Endothelial cell of umbilical vein (primary cell): ENCODE results near the gene SPINT3. TPM values are rescaled to one million over a fixed set of nuclear protein-coding genes. Genes with fewer than 3 reads are reported as not detected.

Experiments
- BruUV-seq: library from RNA; stranded (reverse); fragments of 400-500 nt; replicated peaks from 2 replicates; lab custom pipeline; 2021; lab: Mats Ljungman, UMichigan
- CTCF ChIA-PET: fragments of 300-600, 350-600 bp; sonication (Branson Sonifier 250); formaldehyde crosslinking; loops from one replicate; lab custom pipeline; 2021; ENCODE audit warnings: antibody characterized with exemption, inconsistent platforms; lab: Charles Lee
- POLR2A ChIA-PET: fragments of 300-600, 350-600 bp; sonication (Branson Sonifier 250); formaldehyde crosslinking; loops from one replicate; lab custom pipeline; 2021; ENCODE audit warnings: antibody characterized with exemption, inconsistent platforms; lab: Charles Lee
- DNase-seq: peaks from one replicate; pipeline ENCODE4 v3.0.0-alpha.2; 2011; ENCODE audit warnings: low read depth, low spot score
- FAIRE-seq: peaks from 2 replicates; lab custom pipeline; 2011; peaks lifted over from hg19 to GRCh38; lab: Jason Lieb, UNC
- H2AFZ ChIP-seq: 2 replicates; pipeline ENCODE4 v1.6.0; 2012; ENCODE audit warnings: low read depth, low read length, control low read depth, inconsistent platforms
- H3K27ac ChIP-seq: 2 replicates; pipeline ENCODE4 v1.5.1; 2011; ENCODE audit warnings: low read depth, mild to moderate bottlenecking, control low read depth, low read length, moderate library complexity; ENCODE audit not compliant: insufficient read depth
- H3K27me3 ChIP-seq, 2 experiments: 2 replicates each; pipeline versions ENCODE4 v1.6.0 to v1.6.1; 2011; ENCODE audit warnings: low read length in 2 of 2, mixed read lengths in 1 of 2; ENCODE audit not compliant: control insufficient read depth in 2 of 2, insufficient read depth in 2 of 2
- H3K36me3 ChIP-seq, 2 experiments: 2 replicates in 1 of 2; 3 replicates in 1 of 2; pipeline ENCODE4 v1.5.1; 2011; ENCODE audit warnings: low read length in 2 of 2, mild to moderate bottlenecking in 1 of 2, moderate library complexity in 1 of 2; ENCODE audit not compliant: control insufficient read depth in 2 of 2, insufficient read depth in 2 of 2; ENCODE audit errors: extremely low read depth in 1 of 2
- H3K4me1 ChIP-seq: 3 replicates; pipeline ENCODE4 v1.5.1; 2011; ENCODE audit warnings: mild to moderate bottlenecking, low read length; ENCODE audit not compliant: control insufficient read depth, insufficient read depth; ENCODE audit errors: extremely low read depth
- H3K4me2 ChIP-seq: 2 replicates; pipeline ENCODE4 v1.6.1; 2011; ENCODE audit warnings: low read length, control low read depth, mixed read lengths; ENCODE audit not compliant: insufficient read depth
- H3K4me3 ChIP-seq, 3 experiments: fragments of 200-600 bp in 1 of 3; sonication (generic), shearing (Covaris generic) in 1 of 3; replicated peaks in 1 of 3; 2 replicates each; pipeline ENCODE4 v1.5.1; 2011 to 2016; ENCODE audit warnings: control low read depth in 3 of 3, low read length in 3 of 3, mild to moderate bottlenecking in 2 of 3, inconsistent platforms in 1 of 3, low read depth in 1 of 3, moderate library complexity in 1 of 3; ENCODE audit not compliant: insufficient read depth in 1 of 3
- H3K79me2 ChIP-seq: 2 replicates; pipeline ENCODE4 v1.6.0; 2012; ENCODE audit warnings: low read length, inconsistent platforms; ENCODE audit not compliant: control insufficient read depth, insufficient read depth
- H3K9ac ChIP-seq: replicated peaks from 2 replicates; pipeline ENCODE3; 2011; ENCODE audit warnings: low read length, control low read depth; ENCODE audit not compliant: insufficient read depth; ENCODE audit errors: extremely low read depth
- H3K9me1 ChIP-seq: replicated peaks from 3 replicates; pipeline ENCODE4 v1.6.0; 2011; ENCODE audit warnings: mild to moderate bottlenecking, low read length; ENCODE audit not compliant: control insufficient read depth, insufficient read depth; ENCODE audit errors: extremely low read depth
- H3K9me3 ChIP-seq: replicated peaks from 2 replicates; pipeline ENCODE4 v1.5.1; 2012; ENCODE audit warnings: low read length, inconsistent platforms; ENCODE audit not compliant: control insufficient read depth, insufficient read depth
- H4K20me1 ChIP-seq: replicated peaks from 2 replicates; pipeline ENCODE3; 2011; ENCODE audit warnings: mild to moderate bottlenecking, low read length; ENCODE audit not compliant: control insufficient read depth, insufficient read depth; ENCODE audit errors: extremely low read depth
- CTCF ChIP-seq, 2 donors: IDR thresholded peaks; 1 replicate in 1 of 2; 2 replicates in 1 of 2; pipeline ENCODE4 v1.5.1; 2011; ENCODE audit warnings: low read length in 2 of 2, mild to moderate bottlenecking in 2 of 2, moderate library complexity in 2 of 2, control low read depth in 1 of 2, inconsistent platforms in 1 of 2, low read depth in 1 of 2; ENCODE audit not compliant: insufficient read depth in 1 of 2; ENCODE audit errors: extremely low read depth in 1 of 2
- JUN ChIP-seq: IDR thresholded peaks from 2 replicates; pipeline ENCODE4 v1.6.1; 2011; ENCODE audit warnings: borderline replicate concordance, low read depth; ENCODE audit not compliant: insufficient read length, insufficient read depth
- MYC ChIP-seq: IDR thresholded peaks from one replicate; pipeline ENCODE4 v1.6.1; 2011; ENCODE audit warnings: mild to moderate bottlenecking, low read depth, low read length
- POLR2A ChIP-seq: IDR thresholded peaks from 2 replicates; pipeline ENCODE4 v1.6.1; 2012; ENCODE audit warnings: low read depth, mild to moderate bottlenecking, control low read depth, low read length
- dilution Hi-C: fragments of 300-500 bp; cut with MboI; formaldehyde crosslinking; loops from one replicate; pipeline ENCODE4 v1.15.0; 2019; ENCODE audit warnings: low sequenced_read_pairs; ENCODE audit not compliant: extremely low pct_ligation_motif_present
- intact Hi-C: fragments of 100-400 bp; cut with micrococcal nuclease; formaldehyde crosslinking; loops from one replicate; pipeline ENCODE4 v1.10.0; 2022
- polyA plus RNA-seq, 4 experiments: library from polyadenylated mRNA; depleted of rRNA in 3 of 4; stranded (reverse) in 3 of 4; unstranded in 1 of 4; fragments of >200 nt; gene quantifications; 2 replicates each; pipeline versions ENCODE4 v1.2.1 to v1.2.3, GENCODE V29; 2011 to 2012; ENCODE audit warnings: missing spikeins in 1 of 4
- total RNA-seq: library from RNA; stranded (reverse); gene quantifications from 2 replicates; pipeline ENCODE4 v1.2.3, GENCODE V29; 2021

SPINT3 gene
- total and polyA plus RNA-seq, 2 donors (not counting 3 experiments of a cell fraction or from before 2014, with no cell fraction given) = not detected

- ChIA-PET POLR2A (no interaction called here), CTCF (interaction anchor here (0.7 to 1.9 kb wide), 3 partner anchors 27 to 286 kb away, joined by 3 to 4 read pairs (median 3); no protein-coding TSS in a partner anchor)
- H3K36me3 ChIP-seq = no peaks in the 10 kb centered on the region
- no peak overlapping the region for H2AFZ ChIP-seq
- FAIRE-seq (no peak), DNase-seq (no peak)
- peaks cover 3 to 8% of the 10 kb centered on the region in 2 experiments for H3K27me3 ChIP-seq
- H3K4me2 ChIP-seq = no peak overlapping the region
- intact Hi-C loops = no loop called here
- H3K9ac ChIP-seq = no peak overlapping the region
- no peaks in the 10 kb centered on the region for H3K79me2 ChIP-seq
- H4K20me1 ChIP-seq = no peaks in the 10 kb centered on the region
- H3K4me1 ChIP-seq = no peaks in the 10 kb centered on the region
- H3K9me3 ChIP-seq = no peaks in the 10 kb centered on the region
- dilution Hi-C loops = no loop called here
- H3K27ac ChIP-seq = no peak overlapping the region
- H3K9me1 ChIP-seq = no peaks in the 10 kb centered on the region
- H3K4me3 ChIP-seq = no peak overlapping the region
- no peak for TF ChIP-seq POLR2A
- no TSS peak for BruUV-seq
These were observed 30.0 kb downstream of the SPINT3 start for GRCh38 chr20:45485388-45485787.

GRCh38 chr20:45484676-45485075 lies 30.7 kb downstream of the SPINT3 start:
- POLR2A ChIA-PET = no interaction called here
- CTCF ChIA-PET = interaction anchor here (1.1 kb wide), 1 partner anchor 25 kb away, joined by 3 read pairs; no protein-coding TSS in a partner anchor
- Histone ChIP-seq H3K9me3 (no peaks in the 10 kb centered on the region), H4K20me1 (no peaks in the 10 kb centered on the region), H3K4me3 (no peak overlapping the region), H3K36me3 (no peaks in the 10 kb centered on the region), H3K4me1 (no peaks in the 10 kb centered on the region), H3K9ac (no peak overlapping the region), H3K9me1 (no peaks in the 10 kb centered on the region), H3K27ac (no peak overlapping the region), H3K79me2 (no peaks in the 10 kb centered on the region), H2AFZ (no peak overlapping the region), H3K4me2 (no peak overlapping the region), H3K27me3 (peaks cover 3 to 8% of the 10 kb centered on the region in 2 experiments)
- no peak for FAIRE-seq
- TF ChIP-seq MYC (no peak), CTCF (IDR thresholded peaks at IDR 0.05; ENCODE audit: extremely low read depth in 1 of 2, insufficient read depth in 1 of 2, low read depth in 1 of 2, low read length in 2 of 2) (no peak), JUN (no peak)
- no TSS peak for BruUV-seq
- dilution Hi-C loops = no loop called here
- intact Hi-C loops = no loop called here
- DNase-seq = no peak
